Right kidney (tissue), 9 donors: ENCODE data around the gene DKK3.
"Not testable (repeated sequence)": the region's sequence is repeated elsewhere in the genome, so short reads cannot be mapped to it uniquely, and the experiment has no call there.

ENCODE experiments used
- DNase-seq: peaks from one replicate; pipeline ENCODE4 v3.0.0-alpha.2; 2016
- long read RNA-seq, 8 donors: transcript quantifications; one replicate each; lab custom pipeline, GENCODE V29; 2026

The DKK3 gene
- long read RNA-seq, donor 1, transcript DKK3-201 (8 exons, 2,636 nt), result major isoform, 7 of 8 reads
- long read RNA-seq, donor 1, partial matches to known transcripts, result 0 of 8 reads
- long read RNA-seq, donor 1, other reads (novel, unspliced or antisense), result 0 of 8 reads
- long read RNA-seq, donor 2, transcript DKK3-201 (8 exons, 2,636 nt), result major isoform, 6 of 10 reads
- long read RNA-seq, donor 2, partial matches to known transcripts, result 0 of 10 reads
- long read RNA-seq, donor 2, other reads (novel, unspliced or antisense), result 0 of 10 reads
- long read RNA-seq, donor 3, partial matches to known transcripts, result 0 of 3 reads
- long read RNA-seq, donor 3, other reads (novel, unspliced or antisense), result 0 of 3 reads
- long read RNA-seq, donor 4, partial matches to known transcripts, result 0 of 7 reads
- long read RNA-seq, donor 4, other reads (novel, unspliced or antisense), result 0 of 7 reads
- long read RNA-seq, donor 5, transcript DKK3-201 (8 exons, 2,636 nt), result major isoform, 5 of 5 reads
- long read RNA-seq, donor 5, partial matches to known transcripts, result 0 of 5 reads
- long read RNA-seq, donor 5, other reads (novel, unspliced or antisense), result 0 of 5 reads
- long read RNA-seq, donor 6, transcript DKK3-201 (8 exons, 2,636 nt), result major isoform, 7 of 26 reads
- long read RNA-seq, donor 6, partial matches to known transcripts, result 16 of 26 reads
- long read RNA-seq, donor 6, other reads (novel, unspliced or antisense), result 0 of 26 reads
- long read RNA-seq, donor 7, transcript DKK3-215 (3 exons, 1,087 nt), result major isoform, 8 of 19 reads
- long read RNA-seq, donor 7, transcript DKK3-201 (8 exons, 2,636 nt), result minor isoform, 5 of 19 reads
- long read RNA-seq, donor 7, partial matches to known transcripts, result 6 of 19 reads
- long read RNA-seq, donor 7, other reads (novel, unspliced or antisense), result 0 of 19 reads
- long read RNA-seq, donor 8, partial matches to known transcripts, result 0 of 4 reads
- long read RNA-seq, donor 8, other reads (novel, unspliced or antisense), result 0 of 4 reads

GRCh38 chr11:12007769-12008737 is at the start of gene DKK3:
TSS of gene DKK3 (minus strand) at chr11:12008626. CDS start at chr11:12008582, 44 bp downstream.
- peak; percentile 63 for DNase-seq

- no peak for DNase-seq
These were observed 49.0 kb upstream of the DKK3 start for GRCh38 chr11:12057299-12057980.

DNA sequence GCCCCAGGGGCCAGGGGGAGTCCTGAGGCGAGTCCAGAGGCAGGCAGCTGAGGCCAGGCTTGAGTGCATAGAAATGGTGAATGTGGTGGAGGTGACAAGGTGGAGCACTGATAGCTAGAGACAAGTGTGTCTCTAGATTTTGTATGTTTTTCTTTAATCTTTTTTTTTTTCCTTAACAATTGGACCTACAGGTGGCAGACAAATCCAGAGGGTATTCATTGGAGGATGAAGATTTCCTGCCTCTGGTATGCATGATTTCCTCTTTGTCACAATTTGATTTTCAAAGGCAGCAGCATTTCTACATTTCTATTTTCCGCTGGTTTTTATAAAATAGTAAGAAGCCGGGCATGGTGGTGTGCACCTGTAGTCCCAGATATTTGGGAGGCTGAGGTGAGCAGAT is 47.7 kb upstream of the DKK3 start:
- DNase-seq, result no peak

- no peak for DNase-seq
These were observed 45.4 kb upstream of the DKK3 start for GRCh38 chr11:12053606-12054361.

- DNase-seq, result no peak
These were observed 44.5 kb upstream of the DKK3 start for GRCh38 chr11:12052676-12053605.

- no peak for DNase-seq
These were observed 42.8 kb upstream of the DKK3 start for GRCh38 chr11:12051287-12051662.

- no peak for DNase-seq
These were observed 42.3 kb upstream of the DKK3 start for GRCh38 chr11:12050470-12051286.

DNA sequence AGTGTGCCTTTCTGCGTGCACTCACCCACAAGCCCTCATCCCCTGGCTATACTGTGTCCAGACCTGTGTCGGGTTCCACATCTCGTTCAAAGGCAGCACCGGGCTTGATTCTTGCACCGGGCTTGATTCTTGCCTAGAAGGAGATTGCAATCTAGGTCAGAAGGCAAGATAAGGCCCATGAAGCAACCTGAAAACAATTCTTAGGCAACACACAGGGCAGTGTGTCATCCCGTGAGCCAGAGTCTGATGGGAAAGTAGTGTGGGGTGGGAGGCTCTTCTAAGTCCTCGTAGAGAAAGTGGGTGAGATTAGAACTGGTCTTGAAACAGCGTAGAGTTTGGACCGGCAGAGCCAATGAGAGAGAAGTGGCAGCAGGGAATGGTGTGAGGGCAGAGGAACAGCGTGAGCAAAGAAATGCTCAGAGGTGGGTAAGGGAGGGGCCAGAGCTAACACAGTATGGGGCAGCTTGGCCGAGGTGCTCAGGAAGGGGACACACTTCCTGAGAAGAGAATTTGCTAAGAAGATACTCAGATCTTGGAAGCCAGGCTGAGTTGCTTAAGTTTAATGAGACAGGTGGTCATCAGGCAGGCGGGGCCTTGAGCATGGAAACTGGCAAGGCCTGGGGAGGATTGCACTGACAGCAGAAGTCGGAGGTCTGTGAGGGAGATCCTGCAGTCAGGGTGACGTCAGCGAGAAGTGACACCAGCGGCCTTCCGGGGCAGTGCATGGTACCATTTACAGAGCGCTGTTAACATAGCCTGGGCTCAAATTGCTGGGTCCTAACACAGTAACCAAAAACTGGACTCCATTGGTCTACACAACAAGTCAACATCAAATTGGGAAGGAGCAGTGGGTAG is 40.7 kb upstream of the DKK3 start:
- DNase-seq, result no peak

- DNase-seq, result no peak
These were observed 38.3 kb upstream of the DKK3 start for GRCh38 chr11:12046636-12047236.

DNA sequence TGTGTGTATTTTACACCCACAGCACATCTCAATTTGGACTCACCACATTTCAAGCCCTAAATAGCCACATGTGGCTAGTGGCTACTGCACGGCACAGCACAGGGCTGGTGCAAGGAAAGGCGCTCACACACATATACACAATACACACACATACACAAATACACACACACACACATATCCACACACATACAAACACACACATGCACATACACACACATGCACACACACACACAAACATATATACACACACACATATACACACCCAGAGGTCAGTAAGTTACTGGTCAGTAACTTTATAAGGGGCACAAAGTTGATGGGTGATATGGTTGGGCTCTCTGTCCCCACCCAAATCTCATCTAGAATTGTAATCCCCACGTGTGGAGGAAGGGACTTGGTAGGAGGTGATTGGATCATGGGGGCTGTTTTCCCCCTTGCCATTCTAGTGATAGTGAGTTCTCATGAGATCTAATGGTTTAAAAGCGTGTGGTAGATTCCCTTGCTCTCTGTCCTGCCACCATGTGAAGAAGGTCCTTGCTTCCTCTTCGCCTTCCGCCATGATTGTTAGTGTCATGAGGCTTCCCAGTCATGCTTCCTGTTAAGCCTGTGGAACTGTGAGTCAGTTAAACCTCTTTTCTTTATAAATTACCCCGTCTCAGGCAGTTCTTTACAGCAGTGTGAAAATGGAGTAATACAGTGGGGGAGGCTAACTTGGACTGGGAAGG is 37.6 kb upstream of the DKK3 start:
- no peak for DNase-seq

DNA sequence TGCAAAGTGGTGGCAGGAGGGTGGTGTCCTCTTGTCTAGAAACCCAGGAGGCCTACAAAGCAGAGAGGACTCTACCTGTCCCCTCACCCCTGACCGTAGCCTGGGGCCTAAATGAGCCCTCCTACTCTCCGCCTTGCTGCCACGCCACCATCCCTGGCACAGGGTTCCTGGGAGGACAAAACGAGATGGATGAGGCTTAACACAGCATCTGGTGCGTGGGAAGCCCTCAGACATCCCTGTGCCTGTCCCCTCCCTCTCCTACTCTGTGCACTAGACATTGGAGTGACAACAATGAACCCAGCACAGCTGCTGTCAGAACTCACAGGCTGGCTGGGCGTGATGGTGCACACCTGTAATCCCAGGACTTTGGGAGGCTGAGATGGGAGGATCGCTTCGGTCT is 36.4 kb upstream of the DKK3 start:
- DNase-seq, result no peak

- peak; percentile 71 for DNase-seq
These were observed 35.7 kb upstream of the DKK3 start for GRCh38 chr11:12043959-12044791.

DNA sequence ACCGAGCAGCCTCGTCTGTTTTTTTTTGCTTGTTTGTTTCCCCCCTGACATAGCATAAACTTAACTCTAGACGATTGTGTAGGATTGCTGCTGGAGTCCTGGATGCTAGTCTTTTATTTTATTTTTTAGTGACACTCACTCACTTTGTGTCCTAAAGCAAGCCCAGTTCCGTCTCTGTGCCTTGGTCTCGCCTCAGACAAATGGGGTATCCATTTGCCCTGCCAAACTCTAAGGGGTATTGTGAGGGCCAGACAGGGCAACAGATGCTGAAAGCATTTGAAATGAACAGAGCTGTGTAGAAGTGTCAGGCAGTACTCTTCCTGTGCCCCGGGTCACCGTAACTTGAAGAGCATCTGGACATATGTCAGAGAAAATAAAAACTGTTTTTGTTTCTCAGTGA is 34.8 kb upstream of the DKK3 start:
- no peak for DNase-seq

DNA sequence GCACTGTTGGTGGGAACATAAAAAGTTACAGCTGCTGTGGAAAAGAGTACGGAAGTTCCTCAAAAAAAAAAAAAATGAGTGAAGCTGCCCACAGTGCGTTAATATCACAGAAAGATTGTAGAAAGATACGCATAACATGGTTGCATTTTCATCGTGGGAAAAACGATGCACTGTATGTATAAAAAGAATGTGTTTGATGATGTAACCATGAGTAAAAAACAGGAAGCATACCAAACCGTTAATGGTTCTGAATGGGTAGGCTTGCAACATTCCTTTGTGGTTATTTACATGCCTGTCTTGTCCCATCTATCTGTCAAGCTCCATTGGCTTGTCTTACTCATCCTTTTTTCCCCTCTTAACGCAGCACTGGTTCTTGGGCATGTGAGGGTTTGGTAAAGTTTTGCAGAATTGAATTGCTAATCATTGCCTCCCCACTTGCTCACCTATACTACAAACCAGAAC is 33.8 kb upstream of the DKK3 start:
- DNase-seq, result no peak

- DNase-seq, result not testable (repeated sequence)
These were observed 32.3 kb upstream of the DKK3 start for GRCh38 chr11:12040719-12041118.
